GM18517 (cell line): ENCODE results near the gene ACO1.
"Not testable (repeated sequence)": the region's sequence is repeated elsewhere in the genome, so short reads cannot be mapped to it uniquely, and the experiment has no call there.

ENCODE experiments used
- ATAC-seq: cut with Tn5 transposase; IDR thresholded peaks from one replicate; pipeline ENCODE4 v1.9.1; 2021; ENCODE audit warnings: mild to moderate bottlenecking, moderate library complexity; ENCODE audit not compliant: unreplicated experiment

ACO1 gene

GRCh38 chr9:32384364-32385151 lies at the start of gene ACO1:
Gene ACO1, plus strand, starts transcription at chr9:32384643. Its CDS starts 20,864 bp downstream, at chr9:32405507.
- peak; percentile 93 for ATAC-seq

DNA sequence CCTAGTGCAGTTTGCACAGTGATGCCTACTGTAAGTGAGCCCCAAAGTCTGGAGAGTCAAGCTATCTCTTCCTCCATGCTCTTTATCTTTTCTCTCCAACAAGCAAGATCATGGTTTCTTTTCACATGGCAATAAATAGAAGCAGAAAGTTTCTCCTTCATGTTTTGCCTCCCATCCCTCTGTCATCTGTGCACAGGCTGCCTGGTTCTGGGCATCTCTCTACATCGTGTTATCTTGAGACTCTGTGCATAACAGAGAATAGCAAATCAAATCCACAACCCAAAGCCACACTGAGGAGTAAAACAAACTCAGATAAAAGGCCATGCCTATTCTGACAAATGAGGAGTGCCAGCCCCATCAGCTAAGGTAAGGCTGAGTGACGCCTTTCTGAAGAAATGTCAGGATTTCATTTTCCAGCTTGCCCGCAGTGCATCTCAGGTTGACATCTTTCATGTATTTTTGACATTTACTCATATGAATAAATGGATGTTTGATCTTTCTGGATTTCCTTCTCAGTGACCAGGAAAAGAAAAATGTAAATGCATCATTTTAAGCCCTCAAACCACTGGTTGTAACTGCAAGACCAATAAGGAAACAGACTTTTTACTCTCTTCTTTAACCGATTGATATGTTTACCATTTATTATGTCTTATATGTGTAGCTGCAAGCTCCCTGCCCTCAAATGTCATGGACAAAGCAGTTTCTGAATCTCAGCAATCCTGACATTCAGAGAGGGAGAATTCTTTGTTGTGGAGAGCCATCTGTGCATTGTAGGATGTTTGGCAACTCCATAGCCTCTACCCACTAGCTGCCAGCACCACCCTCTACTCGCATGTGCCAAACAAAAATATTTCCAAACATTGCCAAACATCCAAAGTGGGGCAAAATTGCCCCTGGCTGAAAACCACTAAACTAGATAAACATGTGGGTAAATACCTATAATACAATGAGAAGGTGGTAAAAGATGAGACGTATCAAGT lies 49.2 kb upstream of the ACO1 start:
- ATAC-seq, result no peak

- peak; percentile 87 for ATAC-seq
Measured at GRCh38 chr9:32339424-32339823, 45.0 kb upstream of the ACO1 start.

- no peak for ATAC-seq
Measured at GRCh38 chr9:32340361-32340760, 44.1 kb upstream of the ACO1 start.

DNA sequence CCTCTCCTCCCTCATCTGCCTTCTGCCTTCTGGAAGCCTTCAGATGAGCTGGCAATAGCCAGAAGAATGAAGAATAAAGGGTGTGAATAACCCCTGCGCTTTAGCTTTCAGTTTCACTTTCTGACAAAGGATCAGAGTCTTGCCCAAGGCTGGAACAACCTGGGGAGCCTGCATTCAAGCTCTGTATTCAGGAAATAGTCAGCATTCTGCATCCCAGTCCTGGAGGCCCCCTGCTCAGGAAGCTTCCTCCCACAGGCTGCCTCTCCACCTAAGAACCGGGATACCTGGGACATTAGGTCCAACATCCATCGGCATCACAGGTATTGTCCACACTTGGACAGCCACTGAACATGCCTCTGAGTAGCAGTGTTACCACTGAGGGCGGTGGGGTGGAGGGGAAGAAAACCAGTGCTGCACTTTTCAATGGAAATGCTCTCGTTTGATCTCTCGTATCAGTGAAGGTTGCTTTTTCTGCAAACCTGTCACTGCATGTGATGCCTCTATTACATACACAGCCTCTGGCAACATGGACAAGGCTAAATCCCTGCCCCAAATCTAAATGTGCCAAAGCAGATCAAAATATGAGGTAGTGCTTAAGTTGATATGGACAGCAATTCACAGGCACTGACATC lies 39.8 kb upstream of the ACO1 start:
- ATAC-seq, result no peak

- no peak for ATAC-seq
Measured at GRCh38 chr9:32345243-32345642, 39.2 kb upstream of the ACO1 start.

GRCh38 chr9:32347571-32347970 lies 36.9 kb upstream of the ACO1 start:
- no peak for ATAC-seq

DNA sequence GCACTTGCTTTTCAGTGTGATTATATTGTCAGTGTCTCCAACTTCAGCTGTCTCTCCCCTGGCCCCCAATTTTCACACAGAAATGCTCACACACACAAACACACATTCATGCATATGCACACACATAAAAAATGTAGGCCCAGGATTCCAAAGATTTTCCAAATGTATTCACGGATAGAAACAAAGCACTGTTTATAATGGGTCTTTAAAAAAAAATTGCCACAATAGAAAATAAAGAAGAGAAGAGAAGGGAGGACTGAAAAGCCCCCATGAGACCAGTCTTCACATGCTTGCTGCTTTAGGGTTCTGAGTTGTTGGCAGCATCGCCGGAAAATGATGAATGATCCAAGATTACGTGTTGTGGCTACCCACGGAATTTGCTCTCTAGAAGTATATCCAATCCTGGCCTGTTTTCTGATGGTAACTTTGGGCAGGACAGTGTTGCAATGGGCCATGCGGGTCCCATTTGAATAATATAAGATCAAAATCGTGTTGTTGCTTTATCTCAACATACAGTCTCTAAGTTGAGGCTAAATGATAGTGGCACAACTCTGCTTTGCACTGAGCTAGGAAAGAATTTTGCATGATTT lies 36.2 kb upstream of the ACO1 start:
- no peak for ATAC-seq

DNA sequence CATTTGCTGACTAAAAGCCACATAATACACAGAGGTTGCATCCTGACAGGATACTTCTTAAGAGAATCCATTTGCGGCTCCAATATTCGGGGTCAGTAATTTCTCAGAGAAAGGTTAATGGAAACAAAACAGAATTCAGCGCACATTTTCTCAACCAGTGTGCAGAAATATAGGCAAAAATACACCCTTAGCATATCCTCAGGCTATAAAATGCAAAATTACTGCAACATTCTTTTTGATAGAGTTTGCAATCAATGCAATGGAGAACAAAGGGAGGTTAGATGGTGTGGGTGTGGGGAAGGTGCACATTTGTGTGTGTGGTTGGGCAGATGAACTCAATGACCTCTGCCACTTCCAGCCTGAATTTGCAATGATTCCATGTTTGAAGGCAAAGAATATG lies 35.4 kb upstream of the ACO1 start:
- ATAC-seq, result no peak

- no peak for ATAC-seq
Measured at GRCh38 chr9:32350682-32351081, 33.8 kb upstream of the ACO1 start.

GRCh38 chr9:32351845-32352244 lies 32.6 kb upstream of the ACO1 start:
- ATAC-seq, result no peak

DNA sequence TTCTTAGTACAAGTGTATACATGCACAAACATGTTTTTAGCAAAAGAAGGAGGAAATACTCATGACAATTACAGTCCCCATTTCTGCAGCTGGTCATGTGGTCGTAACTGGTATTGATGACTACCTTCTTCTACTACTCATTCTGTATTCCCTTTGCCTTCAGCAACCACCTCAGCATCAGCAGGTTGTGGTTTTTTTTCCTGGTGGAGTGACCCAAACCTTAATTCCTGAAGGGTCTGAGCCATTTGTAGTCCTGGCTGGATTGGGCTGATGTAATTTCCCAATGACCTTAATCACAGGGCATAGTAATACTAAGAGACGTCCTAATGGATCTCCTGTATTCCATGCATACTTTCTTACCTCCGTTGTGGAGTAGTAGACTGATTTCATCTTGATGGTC lies 31.0 kb upstream of the ACO1 start:
- ATAC-seq, result not testable (repeated sequence)

GRCh38 chr9:32359452-32359851 lies 25.0 kb upstream of the ACO1 start:
- no peak for ATAC-seq

DNA sequence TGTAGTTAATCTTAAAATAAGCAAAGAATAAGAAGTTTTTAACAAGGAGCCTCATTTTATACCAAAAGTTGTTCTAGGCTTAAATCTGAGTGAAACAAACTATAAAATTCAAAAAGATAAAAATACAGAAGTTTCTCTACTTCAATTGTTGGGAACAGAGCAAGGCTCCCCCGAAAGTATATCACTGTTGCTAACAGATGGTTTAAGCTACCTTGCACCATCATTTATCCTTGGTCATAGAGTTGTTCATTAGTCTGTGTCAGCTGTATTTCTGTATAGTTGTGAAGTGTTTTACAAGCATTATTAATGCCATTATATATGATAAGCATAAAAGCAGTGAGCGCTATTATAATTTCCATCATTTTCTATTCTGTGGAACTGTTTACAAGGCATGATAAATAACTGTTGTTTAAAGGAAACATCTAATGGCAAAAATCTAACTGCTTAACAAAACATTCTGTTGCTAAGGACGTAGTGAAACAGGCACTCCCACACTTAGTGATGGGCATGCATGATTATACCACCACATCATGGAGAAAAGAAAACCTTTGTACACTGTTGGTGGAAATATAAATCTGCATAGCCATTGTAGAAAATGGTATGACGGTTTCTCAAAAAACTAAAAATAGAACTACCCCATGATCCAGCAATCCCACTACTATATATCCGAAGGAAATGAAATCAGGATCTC lies 23.3 kb upstream of the ACO1 start:
- ATAC-seq, result no peak

- ATAC-seq, result no peak
Measured at GRCh38 chr9:32371279-32371678, 13.2 kb upstream of the ACO1 start.

- ATAC-seq, result no peak
Measured at GRCh38 chr9:32371679-32372078, 12.8 kb upstream of the ACO1 start.

GRCh38 chr9:32376285-32376684 lies 8.2 kb upstream of the ACO1 start:
- no peak for ATAC-seq

DNA sequence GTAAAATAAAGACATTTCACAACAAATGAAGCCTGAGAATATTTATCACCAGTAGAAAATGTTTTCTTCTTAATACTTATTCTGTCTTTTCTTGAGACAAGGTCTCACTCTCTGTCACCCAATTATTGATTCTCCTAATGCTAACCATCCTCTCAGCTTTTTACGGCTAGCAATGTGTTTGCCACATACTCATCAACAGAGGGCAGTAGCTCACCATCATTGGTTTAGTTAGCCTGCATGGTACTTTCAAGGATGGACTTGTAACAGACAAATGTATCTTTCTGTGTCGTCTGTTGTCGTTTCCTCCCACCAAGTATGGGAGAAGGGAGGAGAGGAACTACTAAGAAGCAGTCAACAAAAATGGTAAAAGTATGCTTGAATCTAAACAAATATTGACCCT lies 5.9 kb upstream of the ACO1 start:
- ATAC-seq, result peak; percentile 87

- ATAC-seq, result peak; percentile 78
Measured at GRCh38 chr9:32378993-32379729, 5.3 kb upstream of the ACO1 start.

DNA sequence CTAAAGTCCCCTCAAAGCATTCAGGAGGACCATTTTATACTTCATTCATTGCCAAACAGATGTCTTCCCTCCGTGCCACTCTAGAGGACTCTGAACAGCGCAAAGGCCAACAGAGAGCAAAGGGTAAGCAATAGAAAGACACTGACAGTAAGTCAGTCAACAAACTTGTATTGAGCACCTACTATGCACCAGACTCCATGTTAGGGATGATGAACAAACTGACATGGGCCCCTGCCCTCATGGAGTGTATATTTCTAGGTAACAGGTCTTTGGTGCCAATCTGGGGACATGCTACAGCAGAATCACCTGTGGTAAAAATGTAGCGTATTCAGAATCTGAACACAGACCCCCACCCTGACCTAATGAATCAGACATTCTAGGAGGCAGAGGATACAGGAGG lies 3.5 kb upstream of the ACO1 start:
- no peak for ATAC-seq
